Cardiac fibroblast (primary cell): ENCODE data around the gene CSNK1G3.

Experiments used
- DNase-seq, 2 donors: peaks; one replicate each; pipeline versions ENCODE4 v3.0.0 to v3.0.0-alpha.2; 2010; ENCODE audit warnings: low read depth in 2 of 2
- H3K4me3 ChIP-seq, 2 donors: replicated peaks in 1 of 2; 1 replicate in 1 of 2; 2 replicates in 1 of 2; pipeline ENCODE4 v1.5.1; 2011; ENCODE audit warnings: low read depth in 2 of 2, low read length in 2 of 2, mild to moderate bottlenecking in 2 of 2, moderate library complexity in 1 of 2
- TF ChIP-seq, protein P1 (sequence below): IDR thresholded peaks from one replicate; pipeline ENCODE4 v1.5.1; 2011; ENCODE audit warnings: low read depth, mild to moderate bottlenecking, low read length, inconsistent platforms

The CSNK1G3 gene

DNA sequence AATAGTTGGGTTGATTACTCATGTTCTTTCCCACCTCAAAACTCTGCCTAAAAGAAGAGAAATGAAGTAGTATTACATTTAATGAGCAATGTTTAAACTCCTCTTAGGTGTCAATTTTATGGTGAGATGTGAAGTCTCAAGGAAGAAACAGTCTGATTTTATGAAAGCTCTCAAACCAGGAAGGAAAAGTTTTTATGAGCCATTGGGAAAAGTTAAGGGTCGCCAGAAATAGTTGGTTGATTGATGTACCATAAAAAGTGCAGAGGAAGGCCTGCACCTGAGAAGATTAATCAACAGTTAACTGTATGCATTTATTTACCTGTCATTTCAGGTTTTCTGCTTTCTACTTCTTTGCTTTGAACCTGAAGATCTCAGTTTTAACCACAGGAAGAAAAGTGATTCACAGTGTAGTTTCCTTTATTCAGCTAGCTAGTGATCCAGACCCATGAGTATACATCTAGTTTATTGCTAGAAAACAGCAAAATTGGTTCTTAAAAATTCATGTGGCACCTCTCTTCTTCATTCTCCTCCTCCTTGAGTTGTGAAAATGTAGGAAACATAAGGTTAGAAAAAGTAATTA is 133.1 kb downstream of the CSNK1G3 start:
- DNase-seq: no peak
- TF ChIP-seq, protein P1, sequence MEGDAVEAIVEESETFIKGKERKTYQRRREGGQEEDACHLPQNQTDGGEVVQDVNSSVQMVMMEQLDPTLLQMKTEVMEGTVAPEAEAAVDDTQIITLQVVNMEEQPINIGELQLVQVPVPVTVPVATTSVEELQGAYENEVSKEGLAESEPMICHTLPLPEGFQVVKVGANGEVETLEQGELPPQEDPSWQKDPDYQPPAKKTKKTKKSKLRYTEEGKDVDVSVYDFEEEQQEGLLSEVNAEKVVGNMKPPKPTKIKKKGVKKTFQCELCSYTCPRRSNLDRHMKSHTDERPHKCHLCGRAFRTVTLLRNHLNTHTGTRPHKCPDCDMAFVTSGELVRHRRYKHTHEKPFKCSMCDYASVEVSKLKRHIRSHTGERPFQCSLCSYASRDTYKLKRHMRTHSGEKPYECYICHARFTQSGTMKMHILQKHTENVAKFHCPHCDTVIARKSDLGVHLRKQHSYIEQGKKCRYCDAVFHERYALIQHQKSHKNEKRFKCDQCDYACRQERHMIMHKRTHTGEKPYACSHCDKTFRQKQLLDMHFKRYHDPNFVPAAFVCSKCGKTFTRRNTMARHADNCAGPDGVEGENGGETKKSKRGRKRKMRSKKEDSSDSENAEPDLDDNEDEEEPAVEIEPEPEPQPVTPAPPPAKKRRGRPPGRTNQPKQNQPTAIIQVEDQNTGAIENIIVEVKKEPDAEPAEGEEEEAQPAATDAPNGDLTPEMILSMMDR: no peak
- no peak overlapping the region for H3K4me3 ChIP-seq

DNA sequence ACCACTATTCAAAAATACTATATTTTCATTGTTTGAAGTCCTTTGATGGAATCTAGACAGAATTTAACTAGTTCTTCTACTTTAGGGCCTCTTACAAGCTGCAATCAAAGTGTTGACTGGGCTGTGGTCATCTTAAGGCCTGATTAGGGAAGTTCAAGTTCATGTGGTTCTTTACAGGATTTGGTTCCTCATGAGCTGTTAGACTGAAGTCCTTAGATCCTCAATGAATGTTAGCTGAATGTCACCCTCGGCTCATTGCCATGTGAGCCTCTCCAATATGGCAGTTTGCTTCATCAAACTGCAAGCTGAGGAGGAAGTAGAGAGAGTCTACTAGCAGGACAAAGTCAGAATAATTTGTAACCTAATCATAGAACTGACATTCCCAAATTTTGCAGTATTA is 135.1 kb downstream of the CSNK1G3 start:
- H3K4me3 ChIP-seq: no peak overlapping the region
- no peak for DNase-seq
- TF ChIP-seq, protein P1: no peak

DNA sequence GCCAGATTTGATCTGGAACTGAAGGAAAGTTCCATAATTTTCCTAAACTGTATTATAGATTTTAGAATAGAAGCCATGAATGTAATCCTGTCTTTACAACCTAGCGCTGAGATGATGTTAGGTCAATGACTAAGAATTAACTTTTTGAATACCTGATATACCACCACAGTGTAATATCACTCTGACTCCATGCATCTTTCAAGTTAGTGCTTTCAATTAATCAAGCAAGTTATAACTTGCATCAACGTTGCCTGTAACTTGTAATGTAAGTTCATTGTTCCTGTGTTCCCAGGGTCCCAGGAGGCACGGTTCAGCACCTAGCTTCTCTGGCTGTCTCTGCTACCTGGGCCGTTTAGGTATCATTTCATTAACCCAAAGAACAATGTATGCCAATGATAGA is 139.3 kb downstream of the CSNK1G3 start:
- no peak for DNase-seq
- TF ChIP-seq, protein P1: no peak
- no peak overlapping the region for H3K4me3 ChIP-seq

DNA sequence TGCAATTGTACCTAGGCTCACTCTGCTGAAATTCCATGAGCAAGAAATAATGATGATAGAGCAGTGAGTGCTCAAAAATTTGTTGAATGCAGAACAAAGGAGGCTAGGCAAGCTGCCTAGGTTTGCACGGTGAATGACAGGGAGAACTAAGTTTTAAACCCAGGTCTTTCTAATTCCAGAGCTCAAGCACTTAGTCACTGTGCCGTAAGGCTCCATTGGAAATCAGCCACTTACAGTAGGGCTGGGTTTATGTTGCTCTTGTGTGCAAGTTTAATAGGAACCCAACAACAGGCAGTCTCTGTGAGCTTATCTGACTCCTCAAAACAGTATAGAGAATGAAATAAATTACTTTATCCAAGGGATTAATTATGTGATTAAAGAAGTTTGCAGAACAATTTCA is 147.0 kb downstream of the CSNK1G3 start:
- TF ChIP-seq, protein P1: no peak
- DNase-seq: no peak
- no peak overlapping the region for H3K4me3 ChIP-seq

DNA sequence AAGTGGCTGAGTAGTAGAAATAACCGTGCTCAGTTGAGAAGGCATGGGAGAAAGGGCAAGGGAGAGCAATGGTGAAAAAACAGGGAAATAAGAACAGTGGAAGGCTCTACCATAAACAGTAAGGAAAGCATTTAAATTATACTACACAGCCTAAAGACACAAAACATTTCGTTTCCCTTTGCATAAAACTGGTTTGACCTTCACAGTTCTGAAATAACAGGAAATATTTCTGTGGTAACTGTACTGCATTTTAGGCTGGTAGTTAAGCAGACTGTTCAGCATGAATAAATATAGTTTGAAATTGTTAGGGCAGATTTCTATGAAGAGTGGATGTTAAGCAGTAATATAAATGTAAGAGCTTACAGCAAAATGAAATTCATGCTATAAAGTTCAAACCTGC is 147.5 kb downstream of the CSNK1G3 start:
- DNase-seq: no peak
- TF ChIP-seq, protein P1: no peak
- no peak overlapping the region for H3K4me3 ChIP-seq

DNA sequence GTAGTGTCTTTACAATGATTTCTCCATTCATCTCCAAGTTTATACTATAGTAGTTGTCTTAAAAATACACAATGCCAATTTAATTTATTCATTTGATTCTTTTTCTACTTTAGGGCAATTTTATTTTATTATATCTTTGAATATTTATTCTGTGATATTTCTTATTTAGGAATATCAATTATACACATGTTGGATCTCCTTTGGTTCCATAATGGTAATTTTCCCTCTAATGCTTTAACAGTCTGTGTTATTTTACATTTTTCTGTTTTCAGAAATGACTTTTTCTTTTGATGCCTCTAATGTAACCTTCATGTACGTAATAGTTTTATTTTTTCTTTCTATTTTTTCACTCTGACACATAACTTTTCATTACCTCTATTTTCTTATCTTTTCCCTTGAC is 153.0 kb downstream of the CSNK1G3 start:
- no peak overlapping the region for H3K4me3 ChIP-seq
- TF ChIP-seq, protein P1: no peak
- DNase-seq: no peak

DNA sequence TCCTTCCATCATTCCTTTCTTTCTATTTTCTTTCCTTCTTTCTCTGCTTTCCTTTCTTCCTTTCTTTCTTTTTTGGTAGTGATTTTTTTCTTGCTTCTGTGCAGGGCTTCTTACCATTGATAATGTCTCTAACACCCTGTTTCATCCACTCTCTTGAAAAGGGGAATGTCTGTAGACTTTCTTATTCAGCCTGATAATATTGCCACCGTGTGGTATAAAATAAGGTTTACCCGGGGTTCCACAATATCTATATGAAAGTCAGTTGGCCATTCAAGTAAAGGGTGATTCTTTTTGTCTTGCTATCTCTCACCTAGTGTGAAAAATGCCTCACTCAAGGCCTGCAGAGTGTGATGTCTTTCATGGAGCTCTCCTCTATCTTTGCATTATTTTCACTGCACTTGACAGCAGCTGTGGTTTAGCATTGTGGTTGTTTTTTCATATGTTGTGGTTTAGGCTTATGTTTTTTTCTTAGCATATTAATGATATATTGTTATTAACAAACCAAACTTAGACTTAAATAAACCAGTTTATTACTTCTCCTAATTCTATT is 153.9 kb downstream of the CSNK1G3 start:
- DNase-seq: no peak

More for the DNA sequence above, 153.9 kb downstream of the CSNK1G3 start:
- TF ChIP-seq, protein P1: no peak
- no peak overlapping the region for H3K4me3 ChIP-seq
